H54 (cell line): ENCODE results near the gene ASB14.

ENCODE experiments used
- DNase-seq: peaks from one replicate; pipeline ENCODE4 v3.0.0; 2011; ENCODE audit warnings: low spot score, mixed read lengths; ENCODE audit not compliant: insufficient read length
- FAIRE-seq: peaks from 3 replicates; lab custom pipeline; 2011; peaks lifted over from hg19 to GRCh38; lab: Jason Lieb, UNC
- POLR2A ChIP-seq: IDR thresholded peaks from 2 replicates; pipeline ENCODE4 v1.6.1; 2011; ENCODE audit warnings: low read depth, mild to moderate bottlenecking, low read length

Gene ASB14

DNA sequence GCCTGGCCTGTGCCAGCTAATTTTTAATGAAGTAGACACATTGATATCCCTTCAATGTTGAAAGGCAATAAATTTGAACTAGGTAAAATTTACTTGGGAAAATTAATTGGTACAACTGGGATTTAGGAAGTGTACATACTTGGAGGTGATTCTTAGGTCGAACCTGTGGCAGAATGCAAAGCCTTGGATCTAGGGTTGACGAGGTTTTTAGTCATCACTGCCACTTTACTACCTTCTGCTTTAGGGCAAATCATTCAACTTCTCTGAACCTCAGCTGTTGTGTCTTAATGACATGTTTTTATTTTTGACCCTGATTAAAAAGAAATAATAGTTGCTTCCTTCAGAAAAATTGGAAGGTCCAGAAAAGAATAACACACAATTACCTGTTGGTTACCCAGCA, 62.5 kb downstream of the ASB14 start:
- TF ChIP-seq POLR2A: no peak
- FAIRE-seq (no peak), DNase-seq (no peak)

DNA sequence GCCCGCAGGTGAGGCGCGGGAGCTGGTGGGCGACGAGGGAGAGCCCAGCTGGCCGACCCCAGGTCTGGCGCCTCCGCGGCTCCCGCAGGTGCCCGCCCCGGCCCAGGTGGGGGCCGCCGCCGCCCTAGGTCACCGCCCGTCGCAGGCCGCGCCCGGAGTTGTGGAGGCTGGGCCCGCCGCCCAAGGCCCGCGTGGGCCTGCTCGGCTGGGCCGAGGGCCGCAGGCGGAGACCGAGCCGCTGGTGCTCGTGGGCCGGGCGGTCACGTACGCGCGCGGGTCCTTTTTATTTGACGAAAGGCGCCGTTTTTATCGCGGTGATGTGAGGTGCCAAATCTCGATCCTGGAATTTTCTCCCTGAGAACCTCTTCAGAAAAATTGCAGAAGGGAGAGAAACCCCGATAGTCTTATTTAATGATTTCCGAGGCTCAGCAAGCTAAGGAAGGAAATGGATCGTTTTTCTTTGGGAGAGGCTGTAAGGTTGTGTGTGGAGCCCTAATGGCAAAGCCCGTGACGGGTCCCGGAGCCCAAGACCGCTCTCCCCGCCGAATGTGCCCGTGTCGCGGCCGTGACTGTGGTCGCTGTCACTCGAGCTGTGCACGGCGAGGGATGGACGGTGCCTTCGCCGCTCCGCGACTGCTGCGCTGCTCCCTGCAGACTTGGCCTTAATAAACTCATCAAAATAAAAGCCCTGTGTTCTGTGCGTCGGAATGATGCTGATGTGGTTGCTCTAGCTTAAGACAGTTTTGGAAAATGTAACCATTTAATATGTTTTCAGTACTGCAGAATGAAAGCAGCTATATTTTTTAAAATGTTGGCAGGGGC, 64.3 kb downstream of the ASB14 start:
- DNase-seq (peak; percentile 28), FAIRE-seq (no peak)
- TF ChIP-seq POLR2A: no peak

GRCh38 chr3:57227204-57227929, 65.1 kb downstream of the ASB14 start, which contains the start of gene APPL1:
Gene APPL1, plus strand, starts transcription at chr3:57227729. Its CDS starts 155 bp downstream, at chr3:57227884.
- FAIRE-seq: peak; percentile 65

GRCh38 chr3:57226176-57226575, 66.3 kb downstream of the ASB14 start:
- no peak for DNase-seq
- FAIRE-seq: no peak
- no peak for TF ChIP-seq POLR2A

More at GRCh38 chr3:57227204-57227929, 65.1 kb downstream of the ASB14 start, which contains the start of gene APPL1:
- peak; percentile 69; the same call in 1 of the 2 replicates for TF ChIP-seq POLR2A
- DNase-seq: peak; percentile 94

- FAIRE-seq (no peak), DNase-seq (no peak)
- no peak for TF ChIP-seq POLR2A
Observed at GRCh38 chr3:57224856-57225255, 67.6 kb downstream of the ASB14 start.

DNA sequence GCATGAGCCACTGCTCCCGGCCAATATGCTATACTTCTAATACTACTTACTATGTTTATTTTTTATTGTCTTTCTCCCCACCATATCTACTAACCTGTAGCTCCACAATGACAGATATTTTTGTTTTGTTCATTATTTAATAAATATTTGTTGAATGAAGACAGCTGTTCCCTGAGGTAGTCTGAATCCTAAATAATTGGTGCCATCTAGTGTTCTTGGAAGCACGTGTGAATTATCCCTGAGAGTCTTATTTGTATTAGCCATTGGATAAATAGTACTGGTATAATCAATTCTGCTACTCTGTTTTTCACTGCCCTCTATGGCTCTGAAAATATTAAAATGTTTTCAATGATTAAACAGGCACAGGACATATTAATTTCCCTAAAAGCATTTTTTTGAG, 70.6 kb downstream of the ASB14 start:
- DNase-seq (no peak), FAIRE-seq (no peak)
- TF ChIP-seq POLR2A: no peak
